ENCODE results near the gene CFAP65.

GRCh38 chr2:218957671-218958070 is 83.6 kb downstream of the CFAP65 start:
- TF ChIP-seq, protein P1, sequence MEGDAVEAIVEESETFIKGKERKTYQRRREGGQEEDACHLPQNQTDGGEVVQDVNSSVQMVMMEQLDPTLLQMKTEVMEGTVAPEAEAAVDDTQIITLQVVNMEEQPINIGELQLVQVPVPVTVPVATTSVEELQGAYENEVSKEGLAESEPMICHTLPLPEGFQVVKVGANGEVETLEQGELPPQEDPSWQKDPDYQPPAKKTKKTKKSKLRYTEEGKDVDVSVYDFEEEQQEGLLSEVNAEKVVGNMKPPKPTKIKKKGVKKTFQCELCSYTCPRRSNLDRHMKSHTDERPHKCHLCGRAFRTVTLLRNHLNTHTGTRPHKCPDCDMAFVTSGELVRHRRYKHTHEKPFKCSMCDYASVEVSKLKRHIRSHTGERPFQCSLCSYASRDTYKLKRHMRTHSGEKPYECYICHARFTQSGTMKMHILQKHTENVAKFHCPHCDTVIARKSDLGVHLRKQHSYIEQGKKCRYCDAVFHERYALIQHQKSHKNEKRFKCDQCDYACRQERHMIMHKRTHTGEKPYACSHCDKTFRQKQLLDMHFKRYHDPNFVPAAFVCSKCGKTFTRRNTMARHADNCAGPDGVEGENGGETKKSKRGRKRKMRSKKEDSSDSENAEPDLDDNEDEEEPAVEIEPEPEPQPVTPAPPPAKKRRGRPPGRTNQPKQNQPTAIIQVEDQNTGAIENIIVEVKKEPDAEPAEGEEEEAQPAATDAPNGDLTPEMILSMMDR (IDR thresholded peaks at IDR 0.05), result no peak
- TF ChIP-seq TCF7L2 (IDR thresholded peaks at IDR 0.05; ENCODE audit: low read depth, low read length) (no peak), POLR2AphosphoS5 (IDR thresholded peaks at IDR 0.05; ENCODE audit: low read depth, low read length) (no peak)
- TF ChIP-seq, protein P2, sequence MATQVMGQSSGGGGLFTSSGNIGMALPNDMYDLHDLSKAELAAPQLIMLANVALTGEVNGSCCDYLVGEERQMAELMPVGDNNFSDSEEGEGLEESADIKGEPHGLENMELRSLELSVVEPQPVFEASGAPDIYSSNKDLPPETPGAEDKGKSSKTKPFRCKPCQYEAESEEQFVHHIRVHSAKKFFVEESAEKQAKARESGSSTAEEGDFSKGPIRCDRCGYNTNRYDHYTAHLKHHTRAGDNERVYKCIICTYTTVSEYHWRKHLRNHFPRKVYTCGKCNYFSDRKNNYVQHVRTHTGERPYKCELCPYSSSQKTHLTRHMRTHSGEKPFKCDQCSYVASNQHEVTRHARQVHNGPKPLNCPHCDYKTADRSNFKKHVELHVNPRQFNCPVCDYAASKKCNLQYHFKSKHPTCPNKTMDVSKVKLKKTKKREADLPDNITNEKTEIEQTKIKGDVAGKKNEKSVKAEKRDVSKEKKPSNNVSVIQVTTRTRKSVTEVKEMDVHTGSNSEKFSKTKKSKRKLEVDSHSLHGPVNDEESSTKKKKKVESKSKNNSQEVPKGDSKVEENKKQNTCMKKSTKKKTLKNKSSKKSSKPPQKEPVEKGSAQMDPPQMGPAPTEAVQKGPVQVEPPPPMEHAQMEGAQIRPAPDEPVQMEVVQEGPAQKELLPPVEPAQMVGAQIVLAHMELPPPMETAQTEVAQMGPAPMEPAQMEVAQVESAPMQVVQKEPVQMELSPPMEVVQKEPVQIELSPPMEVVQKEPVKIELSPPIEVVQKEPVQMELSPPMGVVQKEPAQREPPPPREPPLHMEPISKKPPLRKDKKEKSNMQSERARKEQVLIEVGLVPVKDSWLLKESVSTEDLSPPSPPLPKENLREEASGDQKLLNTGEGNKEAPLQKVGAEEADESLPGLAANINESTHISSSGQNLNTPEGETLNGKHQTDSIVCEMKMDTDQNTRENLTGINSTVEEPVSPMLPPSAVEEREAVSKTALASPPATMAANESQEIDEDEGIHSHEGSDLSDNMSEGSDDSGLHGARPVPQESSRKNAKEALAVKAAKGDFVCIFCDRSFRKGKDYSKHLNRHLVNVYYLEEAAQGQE (IDR thresholded peaks at IDR 0.05; ENCODE audit: insufficient read depth in 1 of 2, low read depth in 2 of 2, low read length in 1 of 2), result no peak

All from Panc1 (cell line).